Measurements from ENCODE around the gene PPP1R37. TPM values are rescaled to one million over a fixed set of nuclear protein-coding genes. Genes with fewer than 3 reads are reported as not detected.

PPP1R37 gene
- total and polyA plus RNA-seq, 2 donors (not counting 3 experiments of a cell fraction or from before 2014, with no cell fraction given): 16.2 to 27.1 TPM

- no peak overlapping the region for H3K4me2 ChIP-seq (ENCODE audit: insufficient read depth, low read length)
- no peaks in the 10 kb centered on the region for H4K20me1 ChIP-seq (replicated peaks; ENCODE audit: control insufficient read depth, extremely low read depth, insufficient read depth, low read length)
- CTCF ChIA-PET: interaction anchor here (1.8 to 3.4 kb wide), 4 partner anchors 11 to 32 kb away, joined by 5 to 21 read pairs (median 14); partner anchors contain the start of gene PPP1R37
- intact Hi-C loops (cut with micrococcal nuclease) (no loop called here), dilution Hi-C loops (cut with MboI; ENCODE audit: extremely low pct_ligation_motif_present, low sequenced_read_pairs) (no loop called here)
- POLR2A ChIA-PET: no interaction called here
- TF ChIP-seq CTCF (IDR thresholded peaks at IDR 0.05; ENCODE audit: extremely low read depth in 1 of 2, insufficient read depth in 1 of 2, low read depth in 1 of 2, low read length in 2 of 2) (no peak), MAX (IDR thresholded peaks at IDR 0.05; ENCODE audit: insufficient read depth, insufficient read length) (no peak), JUN (IDR thresholded peaks at IDR 0.05; ENCODE audit: borderline replicate concordance, insufficient read depth, insufficient read length, low read depth) (no peak), POLR2A (IDR thresholded peaks at IDR 0.05; ENCODE audit: low read depth, low read length) (no peak), MYC (IDR thresholded peaks at IDR 0.05; ENCODE audit: low read depth, low read length) (no peak), POLR2AphosphoS5 (IDR thresholded peaks at IDR 0.05; ENCODE audit: insufficient read depth, low read depth, low read length) (no peak), EZH2 (IDR thresholded peaks at IDR 0.05; ENCODE audit: borderline replicate concordance, low read depth, low read length, severe bottlenecking) (no peak), GATA2 (IDR thresholded peaks at IDR 0.05; ENCODE audit: insufficient read depth, insufficient read length, low read depth, low read length) (no peak)
- no peak overlapping the region for H3K27ac ChIP-seq (ENCODE audit: insufficient read depth, low read depth, low read length)
- H3K9me1 ChIP-seq (replicated peaks; ENCODE audit: control insufficient read depth, extremely low read depth, insufficient read depth, low read length): no peaks in the 10 kb centered on the region
- DNase-seq (ENCODE audit: low read depth, low spot score) (no peak), FAIRE-seq (no peak)
- no peaks in the 10 kb centered on the region for H3K36me3 ChIP-seq (ENCODE audit: control insufficient read depth in 2 of 2, extremely low read depth in 1 of 2, insufficient read depth in 2 of 2, low read length in 2 of 2)
- no peaks in the 10 kb centered on the region for H3K27me3 ChIP-seq (ENCODE audit: control insufficient read depth in 2 of 2, insufficient read depth in 2 of 2, low read length in 2 of 2)
- H3K4me3 ChIP-seq (replicated peaks in 1 of 3; ENCODE audit: insufficient read depth in 1 of 3, low read depth in 1 of 3, low read length in 3 of 3): no peak overlapping the region
- no peaks in the 10 kb centered on the region for H3K9me3 ChIP-seq (replicated peaks; ENCODE audit: control insufficient read depth, insufficient read depth, low read length)
- BruUV-seq (replicated peaks): no TSS peak
- H3K4me1 ChIP-seq (ENCODE audit: control insufficient read depth, extremely low read depth, insufficient read depth, low read length): no peaks in the 10 kb centered on the region
- no peak overlapping the region for H2AFZ ChIP-seq (ENCODE audit: low read depth, low read length)
- H3K9ac ChIP-seq (replicated peaks; ENCODE audit: extremely low read depth, insufficient read depth, low read length): no peak overlapping the region
- peaks cover 39% of the 10 kb centered on the region for H3K79me2 ChIP-seq (ENCODE audit: control insufficient read depth, insufficient read depth, low read length)
Measured at GRCh38 chr19:45124021-45124420, 31.0 kb downstream of the PPP1R37 start.

Measured in endothelial cell of umbilical vein (primary cell).